Cardiac muscle cell (in vitro differentiated cells and primary cell): ENCODE results near the gene DPYSL4. TPM values are rescaled to one million over a fixed set of nuclear protein-coding genes. Genes with fewer than 3 reads are reported as not detected.

Source experiments
- DNase-seq, 2 donors: peaks; one replicate each; pipeline versions ENCODE4 v3.0.0 to v3.0.0-alpha.2; 2010 to 2017; ENCODE audit warnings: low read depth in 1 of 2, low spot score in 1 of 2
- H3K27ac ChIP-seq: fragments of 200-600 bp; sonication (generic); 2 replicates; pipeline ENCODE4 v1.5.1; 2016
- H3K27me3 ChIP-seq: fragments of 200-600 bp; sonication (generic); 2 replicates; pipeline ENCODE4 v1.6.0; 2016; ENCODE audit warnings: control low read depth
- H3K36me3 ChIP-seq: fragments of 200-600 bp; sonication (generic); 2 replicates; pipeline ENCODE4 v1.5.1; 2016; ENCODE audit warnings: control low read depth
- H3K4me1 ChIP-seq: fragments of 200-600 bp; sonication (generic); 2 replicates; pipeline ENCODE4 v1.8.1; 2017; ENCODE audit warnings: low read depth, mild to moderate bottlenecking, mixed run types
- H3K4me3 ChIP-seq: fragments of 200-600 bp; sonication (generic); 2 replicates; pipeline ENCODE4 v1.5.1; 2016; ENCODE audit warnings: mild to moderate bottlenecking
- H3K9me3 ChIP-seq: fragments of 200-600 bp; sonication (generic); 2 replicates; pipeline ENCODE4 v1.5.1; 2017; ENCODE audit warnings: low read depth, mild to moderate bottlenecking, control low read depth
- polyA plus RNA-seq: library from polyadenylated mRNA; unstranded; fragments of >200 nt; fragmentation: Nextera tagmentation; extraction: Ambion mirVana; gene quantifications from 2 replicates; pipeline ENCODE4 v1.2.1, GENCODE V29; 2016
- total RNA-seq: library from RNA; depleted of rRNA; stranded (reverse); fragments of >200 nt; gene quantifications from 2 replicates; pipeline ENCODE4 v1.2.3, GENCODE V29; 2016
- TF ChIP-seq, protein P1 (sequence below): IDR thresholded peaks from 2 replicates; pipeline ENCODE4 v1.5.1; 2012; ENCODE audit warnings: low read depth, mild to moderate bottlenecking, low read length

The DPYSL4 gene
- total and polyA plus RNA-seq, 2 experiments from 2014 or later, result 12.5 to 30.3 TPM

DNA sequence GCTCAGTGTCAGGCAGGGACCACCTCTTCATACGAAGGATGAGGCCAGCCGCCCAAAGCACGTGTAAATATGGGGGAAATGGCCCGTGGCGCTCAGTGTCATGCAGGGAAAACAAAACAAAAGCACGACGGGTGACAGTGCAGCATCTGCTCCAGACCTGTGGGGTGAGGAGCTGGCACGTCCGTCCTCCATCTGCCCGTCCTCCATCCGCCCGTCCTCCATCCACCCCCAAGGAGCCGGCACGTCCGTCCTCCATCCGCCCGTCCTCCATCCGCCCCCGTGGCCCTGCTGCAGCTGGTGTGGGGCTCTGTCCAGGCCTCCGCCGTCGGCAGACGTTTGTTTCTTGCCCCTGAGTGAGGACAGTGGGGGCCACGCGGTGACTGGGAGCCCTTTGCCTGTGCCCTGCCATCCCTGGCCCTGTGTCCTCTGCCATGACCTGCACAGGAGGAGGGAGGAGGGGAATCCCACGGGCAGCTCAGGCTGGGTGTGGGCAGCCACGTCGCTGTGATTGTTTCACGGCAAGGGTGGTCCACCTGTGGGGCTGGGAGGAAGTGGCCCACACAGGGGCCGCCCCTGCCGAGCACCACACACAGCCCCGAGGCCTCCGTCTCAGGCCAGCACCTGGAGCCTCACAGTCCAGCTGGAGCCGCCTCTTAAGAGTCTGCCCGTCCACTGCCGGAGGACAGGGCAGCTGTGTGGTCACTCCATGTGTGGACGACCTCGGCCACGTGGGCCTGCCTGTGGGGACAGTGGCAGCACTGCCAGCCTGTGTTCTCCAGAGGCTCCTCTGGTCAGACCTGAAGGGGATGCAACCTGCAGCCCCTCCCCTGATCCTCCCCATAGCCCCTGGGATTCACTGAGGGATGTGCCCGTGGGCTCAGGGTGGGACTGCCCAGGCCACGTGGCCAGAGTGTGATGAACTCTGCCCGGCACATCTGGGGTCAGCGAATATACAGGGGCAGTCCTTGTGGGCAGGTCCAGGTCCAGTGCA is 38.2 kb upstream of the DPYSL4 start:
- no peaks in the 10 kb centered on the region for H3K4me1 ChIP-seq
- no peaks in the 10 kb centered on the region for H3K36me3 ChIP-seq
- DNase-seq, result no peak
- H3K27me3 ChIP-seq, result no peaks in the 10 kb centered on the region
- H3K4me3 ChIP-seq, result no peak overlapping the region
- TF ChIP-seq, protein P1, sequence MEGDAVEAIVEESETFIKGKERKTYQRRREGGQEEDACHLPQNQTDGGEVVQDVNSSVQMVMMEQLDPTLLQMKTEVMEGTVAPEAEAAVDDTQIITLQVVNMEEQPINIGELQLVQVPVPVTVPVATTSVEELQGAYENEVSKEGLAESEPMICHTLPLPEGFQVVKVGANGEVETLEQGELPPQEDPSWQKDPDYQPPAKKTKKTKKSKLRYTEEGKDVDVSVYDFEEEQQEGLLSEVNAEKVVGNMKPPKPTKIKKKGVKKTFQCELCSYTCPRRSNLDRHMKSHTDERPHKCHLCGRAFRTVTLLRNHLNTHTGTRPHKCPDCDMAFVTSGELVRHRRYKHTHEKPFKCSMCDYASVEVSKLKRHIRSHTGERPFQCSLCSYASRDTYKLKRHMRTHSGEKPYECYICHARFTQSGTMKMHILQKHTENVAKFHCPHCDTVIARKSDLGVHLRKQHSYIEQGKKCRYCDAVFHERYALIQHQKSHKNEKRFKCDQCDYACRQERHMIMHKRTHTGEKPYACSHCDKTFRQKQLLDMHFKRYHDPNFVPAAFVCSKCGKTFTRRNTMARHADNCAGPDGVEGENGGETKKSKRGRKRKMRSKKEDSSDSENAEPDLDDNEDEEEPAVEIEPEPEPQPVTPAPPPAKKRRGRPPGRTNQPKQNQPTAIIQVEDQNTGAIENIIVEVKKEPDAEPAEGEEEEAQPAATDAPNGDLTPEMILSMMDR, result no peak
- H3K27ac ChIP-seq, result no peak overlapping the region
- no peaks in the 10 kb centered on the region for H3K9me3 ChIP-seq

DNA sequence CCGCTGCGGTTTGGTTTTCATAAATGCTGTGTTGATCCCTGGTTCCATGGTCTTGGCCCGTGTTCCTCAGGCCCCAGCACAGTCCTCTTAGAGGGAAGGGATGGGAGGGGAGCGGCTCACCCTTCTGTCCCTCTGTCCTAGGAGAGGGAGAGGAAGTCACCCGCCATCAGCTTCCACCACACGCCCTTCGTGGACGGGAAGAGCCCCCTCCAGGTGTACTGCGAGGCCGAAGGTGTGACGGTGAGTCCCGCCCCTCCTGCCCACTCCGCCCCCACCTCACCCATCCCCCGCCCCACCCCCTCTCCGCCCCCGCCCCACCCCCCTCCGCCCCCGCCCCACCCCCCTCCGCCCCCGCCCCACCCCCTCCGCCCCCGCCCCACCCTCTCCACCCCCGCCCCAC is 37.5 kb upstream of the DPYSL4 start:
- Histone ChIP-seq H3K4me1 (no peaks in the 10 kb centered on the region), H3K27me3 (no peaks in the 10 kb centered on the region), H3K4me3 (no peak overlapping the region), H3K9me3 (no peaks in the 10 kb centered on the region), H3K36me3 (no peaks in the 10 kb centered on the region), H3K27ac (no peak overlapping the region)
- no peak for DNase-seq
- TF ChIP-seq, protein P1, result no peak

DNA sequence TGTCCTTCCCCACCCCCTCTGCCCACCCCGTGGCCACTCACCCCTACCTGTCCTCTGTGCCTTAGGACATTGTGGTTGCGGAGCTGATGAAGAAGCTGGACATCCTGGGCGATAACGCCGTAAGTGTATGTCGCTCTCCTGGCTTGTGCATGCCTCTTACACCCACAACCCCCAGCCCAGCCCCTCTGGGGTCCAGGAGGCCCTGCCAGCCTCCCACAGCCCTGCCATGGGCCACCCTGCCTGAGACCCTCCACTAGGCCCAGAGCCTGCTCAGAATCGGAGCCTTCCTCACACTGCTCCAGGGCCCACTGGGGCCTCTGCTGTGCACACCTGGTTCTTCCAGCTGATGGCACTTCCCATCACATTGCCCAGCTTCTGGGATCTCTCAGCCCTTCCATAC is 36.8 kb upstream of the DPYSL4 start:
- H3K36me3 ChIP-seq, result no peaks in the 10 kb centered on the region
- no peaks in the 10 kb centered on the region for H3K4me1 ChIP-seq
- no peaks in the 10 kb centered on the region for H3K9me3 ChIP-seq
- no peak overlapping the region for H3K27ac ChIP-seq
- H3K4me3 ChIP-seq, result no peak overlapping the region
- H3K27me3 ChIP-seq, result no peaks in the 10 kb centered on the region
- TF ChIP-seq, protein P1, result no peak
- DNase-seq, result no peak

DNA sequence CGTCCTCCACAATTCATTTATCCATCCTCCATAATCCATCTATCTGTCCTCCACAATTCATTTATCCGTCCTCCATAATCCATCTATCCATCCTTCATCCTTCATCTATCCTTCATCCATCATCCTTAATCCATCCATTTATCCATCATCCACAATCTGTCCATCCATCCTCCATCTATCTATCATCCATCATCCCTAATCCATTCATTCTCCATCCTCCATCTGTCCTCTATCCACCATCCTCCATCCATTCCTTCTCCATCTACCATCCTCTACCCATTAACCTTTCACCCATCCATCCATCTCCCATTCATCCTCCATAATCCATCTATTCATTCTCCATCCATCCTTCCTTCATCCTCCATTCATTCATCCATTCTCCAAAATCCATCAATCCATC is 36.0 kb upstream of the DPYSL4 start:
- no peak for DNase-seq
- Histone ChIP-seq H3K4me1 (no peaks in the 10 kb centered on the region), H3K4me3 (no peak overlapping the region), H3K27me3 (no peaks in the 10 kb centered on the region), H3K27ac (no peak overlapping the region), H3K36me3 (no peaks in the 10 kb centered on the region), H3K9me3 (no peaks in the 10 kb centered on the region)
- TF ChIP-seq, protein P1, result no peak

DNA sequence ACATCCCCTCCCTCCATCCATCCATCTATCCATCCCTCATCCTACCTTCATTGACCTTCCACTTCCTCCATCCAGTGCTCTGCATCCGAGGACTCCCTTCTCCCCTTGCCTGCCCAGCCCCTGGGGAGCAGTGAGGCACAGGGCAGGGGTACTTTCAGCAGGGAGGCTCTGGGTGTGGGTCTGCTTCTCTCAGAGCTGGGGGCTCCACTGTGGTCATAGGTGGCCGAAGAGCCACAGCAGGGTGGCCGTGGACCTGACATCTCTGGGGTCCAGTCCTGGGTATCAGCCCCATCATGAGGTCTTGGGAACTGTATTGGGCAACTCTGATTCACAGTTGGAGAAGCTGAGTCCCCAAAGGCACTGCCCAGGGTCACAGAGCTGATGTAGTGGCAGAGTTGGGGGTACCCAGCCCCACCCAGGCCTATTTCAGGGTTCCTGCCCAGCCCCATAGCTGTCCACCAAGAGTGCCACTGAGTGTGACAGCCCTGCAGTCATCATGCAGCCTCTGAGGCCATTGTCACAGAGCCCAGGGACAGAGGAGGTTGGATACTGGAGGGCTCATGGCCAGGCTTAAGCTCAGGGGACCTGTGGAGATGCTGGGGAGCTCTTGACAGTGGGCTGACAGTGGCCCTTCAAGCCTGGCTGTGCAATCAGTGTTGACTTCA is 35.3 kb upstream of the DPYSL4 start:
- Histone ChIP-seq H3K27me3 (no peaks in the 10 kb centered on the region), H3K36me3 (no peaks in the 10 kb centered on the region), H3K9me3 (no peaks in the 10 kb centered on the region), H3K4me1 (no peaks in the 10 kb centered on the region), H3K4me3 (no peak overlapping the region), H3K27ac (no peak overlapping the region)
- no peak for DNase-seq
- TF ChIP-seq, protein P1, result no peak
